HG02571 (cell line): ENCODE measurements around the gene THBS4.
"Not testable (repeated sequence)": the region's sequence is repeated elsewhere in the genome, so short reads cannot be mapped to it uniquely, and the experiment has no call there.

Experiments used
- ATAC-seq: cut with Tn5 transposase; IDR thresholded peaks from one replicate; pipeline ENCODE4 v1.9.1; 2021; ENCODE audit warnings: mild to moderate bottlenecking, moderate library complexity; ENCODE audit not compliant: unreplicated experiment

The THBS4 gene

DNA sequence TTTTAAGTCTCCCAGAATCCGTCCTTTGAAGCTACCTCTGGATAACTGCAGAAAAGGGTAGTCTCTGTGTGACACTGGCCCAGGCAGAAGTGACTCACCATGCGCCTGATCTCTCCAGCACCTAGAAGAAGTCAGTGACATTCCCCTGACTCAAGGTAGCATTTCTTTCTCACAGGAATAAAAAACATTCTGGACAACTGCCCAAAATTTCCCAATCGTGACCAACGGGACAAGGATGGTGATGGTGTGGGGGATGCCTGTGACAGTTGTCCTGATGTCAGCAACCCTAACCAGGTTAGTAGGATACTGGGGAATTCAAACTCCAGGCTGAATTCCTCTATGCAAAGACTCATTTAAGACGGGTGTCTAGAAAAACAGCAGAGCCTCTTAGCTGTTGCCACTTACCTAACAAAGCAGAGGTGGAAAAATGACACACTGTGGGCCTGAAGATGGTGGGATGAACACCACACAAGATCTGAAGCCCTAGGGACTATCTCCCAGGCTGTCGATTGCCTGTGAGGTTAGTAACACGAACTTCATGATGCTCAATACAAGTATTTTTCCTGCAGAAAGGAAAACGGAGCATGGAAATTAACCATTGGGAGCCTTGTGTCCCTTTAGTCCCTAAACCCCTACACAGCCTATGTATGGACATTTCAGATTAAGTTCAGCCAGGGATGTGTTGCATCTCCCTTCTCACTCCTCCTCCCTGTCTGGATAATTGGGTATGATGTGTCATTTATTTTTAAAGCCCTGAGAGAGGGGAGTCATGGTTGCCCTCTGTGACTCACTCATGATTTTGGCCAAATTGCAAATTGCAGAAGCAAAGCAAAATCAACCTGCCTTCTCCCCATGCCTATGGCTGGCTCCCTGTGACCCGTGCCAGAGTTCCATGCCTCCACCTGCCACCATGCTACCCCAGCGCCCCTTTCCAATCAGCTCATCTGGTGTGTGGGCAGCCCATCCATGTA lies 37.2 kb downstream of the THBS4 start:
- no peak for ATAC-seq

DNA sequence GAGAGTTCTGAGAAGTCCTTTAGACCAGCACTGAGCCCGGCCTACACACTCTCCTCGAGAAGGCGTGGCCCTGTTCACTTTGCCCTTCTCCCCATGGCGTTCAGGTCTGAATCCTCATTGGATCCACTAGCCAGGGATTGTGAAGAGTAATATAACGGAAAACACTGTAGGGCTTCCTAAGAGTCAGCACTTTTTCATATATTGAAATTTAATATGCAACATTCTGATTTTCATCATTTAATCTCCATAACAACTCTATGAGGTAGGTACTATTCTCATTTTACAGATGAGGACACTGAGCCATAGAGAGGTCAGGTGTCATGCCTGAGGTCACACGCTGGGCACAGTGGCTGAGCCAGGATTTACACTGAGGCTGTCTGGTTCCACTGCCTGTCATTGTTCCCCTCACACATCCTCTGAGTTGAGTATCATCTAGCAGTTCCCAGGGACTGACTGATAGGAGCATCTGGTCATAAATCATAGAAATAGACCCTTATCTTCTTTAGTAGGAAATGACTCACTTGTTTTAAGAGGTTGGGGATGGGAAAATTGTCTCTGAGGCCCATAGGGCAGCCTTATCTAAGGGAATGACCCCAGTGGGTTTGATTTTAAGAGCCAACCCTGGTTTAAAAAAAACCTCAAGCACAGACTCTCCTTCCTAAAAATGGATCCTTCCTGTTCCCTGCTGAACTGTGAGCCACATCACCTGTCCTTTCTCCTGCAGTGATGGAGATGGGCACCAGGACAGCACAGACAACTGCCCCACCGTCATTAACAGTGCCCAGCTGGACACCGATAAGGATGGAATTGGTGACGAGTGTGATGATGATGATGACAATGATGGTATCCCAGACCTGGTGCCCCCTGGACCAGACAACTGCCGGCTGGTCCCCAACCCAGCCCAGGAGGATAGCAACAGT lies 41.2 kb downstream of the THBS4 start:
- no peak for ATAC-seq

DNA sequence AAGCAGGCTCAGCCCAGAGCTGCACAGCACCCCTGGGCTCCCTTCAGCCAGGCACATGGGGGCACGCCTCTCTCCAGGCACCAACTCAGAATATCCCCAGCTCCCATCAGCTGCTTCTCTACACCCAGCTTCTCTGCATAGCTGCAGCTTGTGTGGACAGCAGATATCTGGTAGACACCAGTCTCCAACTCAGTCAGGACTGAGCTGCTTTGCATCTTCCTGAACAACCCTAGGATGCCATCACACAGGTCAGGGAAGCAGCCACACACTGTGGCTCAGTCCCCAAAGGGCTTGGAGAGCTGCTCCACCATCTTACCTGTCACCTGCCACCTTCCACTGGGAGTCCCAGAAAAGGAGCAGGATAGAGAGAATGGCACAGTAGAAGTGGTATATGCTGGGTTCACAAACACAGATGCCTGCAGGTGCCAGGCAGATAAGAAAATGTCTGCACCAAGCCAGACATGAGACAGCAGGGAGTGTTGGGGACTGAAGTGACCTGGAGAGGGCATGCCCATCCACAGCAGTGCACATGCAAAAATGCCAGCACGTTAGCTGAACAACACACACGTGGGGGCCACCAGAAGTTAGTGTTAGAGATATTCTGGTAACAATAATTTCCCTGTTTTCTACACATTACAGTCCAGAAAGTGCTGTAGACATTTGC lies 42.0 kb downstream of the THBS4 start:
- ATAC-seq, result no peak

DNA sequence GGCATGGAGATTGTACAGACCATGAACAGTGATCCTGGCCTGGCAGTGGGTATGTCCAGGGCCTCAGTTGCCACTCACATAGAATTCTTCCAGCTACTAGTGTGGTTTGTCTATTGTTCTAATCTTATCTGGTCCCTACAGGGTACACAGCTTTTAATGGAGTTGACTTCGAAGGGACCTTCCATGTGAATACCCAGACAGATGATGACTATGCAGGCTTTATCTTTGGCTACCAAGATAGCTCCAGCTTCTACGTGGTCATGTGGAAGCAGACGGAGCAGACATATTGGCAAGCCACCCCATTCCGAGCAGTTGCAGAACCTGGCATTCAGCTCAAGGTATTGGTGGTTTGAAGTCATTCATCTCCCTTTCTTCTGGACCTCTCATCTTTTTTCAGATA lies 43.8 kb downstream of the THBS4 start:
- no peak for ATAC-seq

DNA sequence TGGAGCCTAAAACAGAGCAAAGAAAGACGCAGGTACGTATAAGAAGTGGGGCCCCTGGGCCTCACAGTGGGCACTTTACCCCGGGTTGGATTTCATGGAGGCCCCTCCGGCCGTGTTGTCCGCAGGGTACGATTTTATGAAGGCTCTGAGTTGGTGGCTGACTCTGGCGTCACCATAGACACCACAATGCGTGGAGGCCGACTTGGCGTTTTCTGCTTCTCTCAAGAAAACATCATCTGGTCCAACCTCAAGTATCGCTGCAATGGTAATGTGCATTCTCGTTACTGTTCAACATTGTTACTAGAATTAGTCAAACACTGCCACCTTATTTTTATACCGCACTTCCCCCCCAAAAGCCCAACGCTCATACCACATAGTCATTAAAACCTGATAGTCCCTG lies 47.1 kb downstream of the THBS4 start:
- ATAC-seq, result no peak

DNA sequence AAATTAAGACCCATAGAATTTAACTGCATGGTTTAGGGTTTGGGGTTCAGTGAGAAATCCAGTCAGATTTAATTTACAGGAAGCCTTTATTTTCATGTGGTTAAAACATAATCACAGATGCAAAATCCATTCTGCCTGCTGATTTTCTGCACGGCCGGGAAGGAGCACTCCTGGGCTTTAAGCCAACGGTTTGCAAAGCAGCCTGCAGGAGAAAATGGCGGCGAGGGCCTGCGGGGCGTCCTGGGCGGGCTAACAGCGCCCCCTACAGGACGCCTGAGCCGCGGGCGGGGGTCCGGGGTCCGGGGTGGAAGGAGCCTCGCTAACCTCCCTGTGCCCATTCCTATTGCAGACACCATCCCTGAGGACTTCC lies 47.6 kb downstream of the THBS4 start:
- no peak for ATAC-seq

DNA sequence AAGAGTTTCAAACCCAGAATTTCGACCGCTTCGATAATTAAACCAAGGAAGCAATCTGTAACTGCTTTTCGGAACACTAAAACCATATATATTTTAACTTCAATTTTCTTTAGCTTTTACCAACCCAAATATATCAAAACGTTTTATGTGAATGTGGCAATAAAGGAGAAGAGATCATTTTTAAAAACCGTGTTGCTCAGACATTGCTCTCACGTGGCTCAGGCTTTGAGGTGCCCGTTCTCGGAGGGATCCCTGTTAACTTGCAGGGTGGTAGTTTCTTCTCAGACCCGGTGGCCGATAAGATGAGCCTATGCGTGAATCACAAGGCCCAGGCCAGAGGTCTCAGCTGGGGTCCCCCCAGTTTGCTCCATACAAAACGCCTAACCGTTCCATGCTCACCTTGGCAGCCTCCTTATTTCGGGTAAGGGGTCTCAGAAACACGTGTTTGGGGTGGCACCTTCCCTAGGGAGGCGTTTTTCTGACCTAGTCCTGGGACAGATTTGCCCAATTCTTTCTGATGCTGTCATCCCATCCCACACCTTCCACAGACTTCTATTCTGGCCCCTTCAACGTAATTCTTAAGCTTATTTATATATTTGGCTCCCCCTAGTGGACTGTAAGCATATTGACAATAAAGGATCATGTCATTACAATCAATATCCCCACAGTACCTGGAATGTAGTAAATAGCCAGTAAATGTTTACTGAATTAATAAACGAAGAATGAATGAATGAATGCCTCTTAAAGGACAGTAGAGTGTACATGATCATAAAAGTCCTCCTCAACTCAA lies 48.1 kb downstream of the THBS4 start:
- ATAC-seq, result peak; percentile 72

DNA sequence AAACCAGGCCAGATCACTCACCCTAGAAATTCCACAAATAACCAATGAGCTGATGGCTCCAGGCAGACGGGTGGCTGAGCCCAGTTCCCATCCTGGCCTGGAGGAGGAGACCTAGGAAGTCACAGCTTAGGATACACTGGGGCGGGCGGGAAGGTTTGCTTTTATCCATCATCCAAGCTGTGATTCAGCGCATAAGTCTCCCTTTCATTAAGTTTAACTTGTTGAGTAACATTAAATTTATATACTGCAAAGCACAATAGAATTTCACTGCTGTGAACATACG lies 55.7 kb downstream of the THBS4 start:
- ATAC-seq, result no peak

DNA sequence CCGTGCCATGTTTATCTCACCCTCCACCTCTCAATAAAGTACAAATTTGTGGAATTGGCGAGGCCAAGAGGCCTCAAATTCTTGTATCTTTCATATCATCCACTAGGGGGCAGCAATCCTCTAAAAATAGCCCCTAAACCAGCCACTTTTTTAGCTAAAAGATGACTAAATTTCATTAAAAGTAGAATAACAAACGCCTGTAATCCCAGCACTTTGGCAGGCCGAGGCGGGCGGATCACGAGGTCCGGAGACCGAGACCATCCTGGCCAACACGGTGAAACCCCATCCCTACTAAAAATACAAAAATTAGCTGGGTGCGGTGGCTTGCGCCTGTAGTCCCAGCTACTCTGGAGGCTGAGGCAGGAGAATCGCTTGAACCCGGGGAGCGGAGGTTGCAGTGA lies 56.6 kb downstream of the THBS4 start:
- ATAC-seq, result not testable (repeated sequence)

DNA sequence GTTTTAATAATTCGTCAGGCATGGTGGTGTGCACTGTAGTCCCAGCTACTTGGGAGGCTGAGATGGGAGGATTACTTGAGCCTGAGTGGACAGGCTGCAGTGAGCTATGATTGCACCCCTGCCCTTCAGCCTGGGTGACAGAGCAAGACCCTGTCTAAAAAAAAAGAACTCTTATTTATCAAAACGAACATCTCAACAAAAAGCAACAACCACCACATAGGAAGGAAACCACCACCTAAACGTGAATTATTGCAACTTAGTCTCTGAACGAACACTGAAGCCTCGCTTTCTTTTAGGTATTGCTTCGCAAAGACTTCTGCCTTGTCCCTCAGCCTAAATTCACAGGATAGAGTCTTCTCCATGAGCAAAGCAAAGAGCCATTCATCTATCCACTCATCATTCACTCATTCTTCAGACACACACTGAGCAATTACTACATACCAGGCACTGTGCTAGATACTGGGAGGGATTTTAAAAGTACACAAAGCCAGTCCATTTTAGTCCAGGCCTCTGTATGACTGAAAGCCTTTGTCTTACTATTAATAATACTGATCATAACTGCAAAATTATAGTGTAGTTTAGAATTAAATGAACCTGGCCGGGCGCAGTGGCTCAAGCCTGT lies 57.4 kb downstream of the THBS4 start:
- ATAC-seq, result no peak

DNA sequence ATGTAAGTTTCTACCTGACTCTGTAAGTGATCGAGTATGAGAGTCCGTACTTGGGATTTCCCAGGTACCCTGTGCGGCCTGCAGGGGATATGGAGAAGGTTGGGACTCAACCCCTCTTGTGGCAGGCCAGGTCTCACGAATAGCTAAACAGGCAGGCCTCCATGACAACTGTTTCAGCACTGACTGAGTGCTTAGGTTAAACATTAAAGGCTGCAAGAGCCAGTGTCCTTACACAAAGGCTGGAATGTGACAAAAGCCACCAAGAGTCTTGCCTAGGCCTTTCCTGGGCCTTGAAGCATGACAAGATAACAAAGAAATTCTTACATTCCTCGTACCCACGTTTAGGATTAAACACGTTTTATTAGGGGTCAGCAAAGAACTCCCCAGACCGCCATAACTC lies 58.6 kb downstream of the THBS4 start:
- ATAC-seq, result no peak

DNA sequence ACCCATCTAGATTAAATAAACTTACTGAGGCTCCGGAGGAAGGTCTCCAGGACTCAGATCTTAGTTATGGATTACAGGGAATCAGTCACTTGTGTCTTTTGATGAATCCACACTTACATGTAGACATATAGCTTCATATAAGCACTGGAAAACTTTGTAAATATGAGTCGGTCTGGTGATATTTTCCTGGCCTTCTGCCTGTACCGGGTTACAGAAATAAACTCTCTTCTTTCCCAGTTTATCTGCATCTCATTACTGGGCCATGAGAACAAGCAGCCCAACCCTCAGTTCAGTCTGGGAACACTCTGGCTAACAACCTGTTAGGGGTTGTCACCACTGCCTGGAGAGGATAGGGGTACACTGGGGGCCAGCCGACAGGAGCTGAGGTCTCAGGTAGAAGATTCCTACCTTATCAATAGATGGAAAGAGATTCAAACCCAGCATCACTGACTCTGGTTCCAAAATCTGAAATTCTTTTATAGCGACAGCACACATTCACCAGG lies 59.1 kb downstream of the THBS4 start:
- no peak for ATAC-seq

DNA sequence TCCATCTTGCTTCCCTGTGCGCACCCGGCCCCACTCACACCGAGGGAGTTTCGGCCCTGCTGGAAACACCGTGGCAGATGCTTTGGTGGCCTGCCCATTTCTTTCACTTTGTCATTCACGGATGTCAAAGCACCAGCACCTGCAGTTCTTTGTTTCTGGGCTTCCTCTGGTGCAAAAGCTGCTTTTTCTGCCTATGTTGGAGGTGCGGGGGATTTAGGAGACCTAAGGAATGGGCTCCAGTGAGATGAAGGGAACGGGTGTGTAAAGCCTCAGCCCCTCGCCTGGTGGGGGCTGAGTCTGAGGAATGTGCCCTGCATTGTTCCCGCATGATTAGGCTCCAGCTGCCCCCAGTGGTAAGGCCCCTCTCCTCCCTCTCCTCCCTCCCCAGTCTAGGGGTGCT lies 62.3 kb downstream of the THBS4 start:
- no peak for ATAC-seq

DNA sequence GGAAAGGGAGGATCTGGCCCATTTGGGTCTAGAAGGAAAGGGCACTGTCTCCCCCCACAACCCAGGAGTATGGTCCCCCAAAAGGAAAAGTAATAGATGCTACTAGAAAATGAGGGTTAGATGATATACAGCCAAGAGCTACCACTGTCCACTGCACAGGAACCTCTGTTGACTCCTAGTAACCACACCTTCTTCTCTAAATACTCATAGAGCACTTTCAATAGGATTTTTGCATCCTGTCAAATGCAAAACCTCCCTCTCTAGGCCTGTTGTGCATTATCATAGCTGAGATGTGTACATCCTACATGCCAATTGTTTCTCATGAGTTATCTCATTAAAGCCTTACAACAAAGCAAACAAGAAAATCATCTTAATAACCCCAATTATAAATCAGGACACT lies 66.8 kb downstream of the THBS4 start:
- ATAC-seq, result no peak

DNA sequence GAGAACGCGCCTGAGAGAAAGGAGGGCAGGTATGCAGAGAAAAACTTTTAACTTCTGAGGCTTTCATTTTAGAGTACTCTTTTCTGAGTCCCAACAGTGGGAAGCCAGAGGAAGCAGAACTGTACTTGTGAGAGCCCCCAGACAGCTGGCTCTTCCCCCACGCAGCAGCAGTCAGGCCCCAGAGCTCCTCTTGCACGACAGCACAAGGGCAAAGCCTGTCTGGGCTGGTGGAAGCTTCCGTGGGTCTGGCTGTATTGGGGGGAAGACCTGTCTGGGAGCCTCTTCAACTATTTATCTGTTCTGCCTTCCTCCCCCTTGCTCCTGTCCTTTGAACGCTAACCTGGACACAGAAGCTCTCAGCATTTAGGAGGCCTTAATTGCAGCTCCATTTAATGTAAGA lies 68.2 kb downstream of the THBS4 start:
- ATAC-seq, result no peak

DNA sequence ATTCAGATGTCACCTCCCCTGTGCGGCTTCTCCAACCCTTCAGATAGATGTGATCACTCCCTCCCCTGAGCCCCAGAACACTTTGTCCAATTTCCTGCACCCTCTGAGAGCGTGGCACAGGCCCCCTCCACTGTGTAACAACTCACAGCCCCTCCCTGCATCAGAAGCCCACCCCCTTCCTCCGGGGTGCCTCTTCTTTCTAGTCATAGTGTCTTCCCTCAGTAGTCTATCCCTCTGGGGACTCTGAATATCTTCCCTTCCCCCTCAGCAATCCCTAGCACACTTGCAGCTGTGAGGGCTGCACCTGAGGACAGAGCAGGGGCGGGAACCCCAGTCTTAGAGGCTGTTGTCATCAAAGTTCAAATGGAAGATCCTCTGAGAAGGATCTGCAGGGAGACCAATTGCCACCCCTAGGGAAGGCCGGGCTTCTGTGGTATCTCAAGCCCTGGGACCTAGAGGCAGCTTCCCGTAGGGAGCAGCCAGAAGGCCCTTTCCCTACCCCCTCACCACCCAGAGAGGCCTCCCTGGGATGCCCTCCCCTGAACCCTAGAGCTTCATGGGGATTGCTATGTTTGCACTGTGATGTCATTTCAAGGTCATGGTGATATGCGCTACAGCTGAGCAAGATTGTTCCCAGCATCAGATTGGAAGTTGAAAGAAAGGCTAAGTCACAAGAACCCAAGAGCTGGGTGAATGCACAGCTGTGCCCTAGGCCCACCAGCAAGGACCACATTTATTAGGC lies 70.7 kb downstream of the THBS4 start:
- ATAC-seq, result no peak

DNA sequence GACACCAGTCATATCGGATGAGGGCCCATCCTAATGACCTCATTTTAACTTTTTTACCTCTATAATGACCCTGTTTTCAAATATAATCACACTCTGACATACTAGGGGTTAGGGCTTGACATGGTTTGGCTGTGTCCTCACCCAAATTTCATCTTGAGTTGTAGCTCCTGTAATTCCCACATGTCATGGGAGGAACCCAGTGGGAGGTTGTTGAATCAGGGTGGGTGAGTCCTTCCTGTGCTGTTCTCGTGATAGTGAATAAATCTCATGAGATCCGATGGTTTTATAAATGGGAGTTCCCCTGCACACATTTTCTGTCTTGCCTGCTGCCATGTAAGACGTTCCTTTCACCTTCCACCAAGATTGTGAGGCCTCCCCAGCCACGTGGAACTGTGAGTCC lies 71.8 kb downstream of the THBS4 start:
- ATAC-seq, result no peak

DNA sequence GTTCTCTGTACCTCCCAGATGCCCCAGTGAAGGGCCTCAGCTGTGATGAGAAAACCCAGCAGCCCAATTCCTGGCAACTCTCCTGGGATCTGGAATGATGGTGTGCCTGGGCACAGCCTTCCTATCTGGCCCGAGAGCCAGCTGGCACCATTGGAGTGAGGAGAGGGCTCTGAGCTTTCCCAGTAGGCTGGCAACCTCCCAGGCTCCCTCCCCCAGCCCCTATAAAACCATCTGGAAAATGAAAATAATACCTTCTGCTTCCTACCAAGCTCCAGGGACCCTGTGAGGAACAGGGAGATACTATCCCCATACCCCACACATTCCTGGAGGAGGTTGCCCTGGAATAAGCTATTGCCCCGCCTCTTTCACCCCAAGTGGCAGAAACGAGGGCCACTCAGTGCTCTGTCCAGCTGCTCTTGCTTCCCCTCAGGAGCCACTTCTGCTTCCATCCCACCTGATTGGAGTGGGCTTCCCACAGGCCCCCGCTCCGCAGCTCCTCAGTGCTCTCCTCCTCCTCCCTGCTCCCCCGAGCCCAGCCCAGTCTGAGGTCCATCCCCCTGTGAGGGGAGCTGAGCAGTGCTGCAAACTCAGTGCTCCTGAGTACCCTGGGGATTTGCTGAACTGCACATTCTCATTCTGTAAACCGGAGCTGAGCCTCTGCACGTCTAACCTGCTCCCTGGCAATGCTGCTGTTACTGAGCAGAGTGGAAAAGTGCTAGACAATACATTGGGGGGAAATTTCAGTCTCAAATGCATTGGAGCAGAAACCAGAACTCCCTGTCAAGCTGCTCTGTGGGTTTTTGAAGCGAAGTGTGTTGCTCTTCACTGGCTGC lies 74.7 kb downstream of the THBS4 start:
- no peak for ATAC-seq
